ENCODE measurements around the gene DOCK8.

The DOCK8 gene

GRCh38 chr9:426264-426663 is 211.6 kb downstream of the DOCK8 start:
- no peak for DNase-seq

- DNase-seq = no peak
Measured at GRCh38 chr9:426976-427375, 212.3 kb downstream of the DOCK8 start.

GRCh38 chr9:431701-432100 is 217.0 kb downstream of the DOCK8 start:
- no peak for DNase-seq

GRCh38 chr9:436482-436881 is 221.8 kb downstream of the DOCK8 start:
- no peak for DNase-seq

- no peak for DNase-seq
Measured at GRCh38 chr9:437066-437465, 222.4 kb downstream of the DOCK8 start.

- DNase-seq = no peak
Measured at GRCh38 chr9:437574-438001, 222.9 kb downstream of the DOCK8 start.

- DNase-seq = no peak
Measured at GRCh38 chr9:438066-438465, 223.4 kb downstream of the DOCK8 start.

GRCh38 chr9:438961-439768 is 224.5 kb downstream of the DOCK8 start:
- no peak for DNase-seq

- DNase-seq = no peak
Measured at GRCh38 chr9:441126-441525, 226.5 kb downstream of the DOCK8 start.

- no peak for DNase-seq
Measured at GRCh38 chr9:444528-444927, 229.9 kb downstream of the DOCK8 start.

- DNase-seq = no peak
Measured at GRCh38 chr9:445033-445432, 230.4 kb downstream of the DOCK8 start.

- no peak for DNase-seq
Measured at GRCh38 chr9:446074-446699, 231.5 kb downstream of the DOCK8 start.

- peak in 4 of 5 experiments; percentile 17 to 92 (median 38) for DNase-seq
Measured at GRCh38 chr9:447230-448025, 232.8 kb downstream of the DOCK8 start.

- no peak for DNase-seq
Measured at GRCh38 chr9:450057-450456, 235.4 kb downstream of the DOCK8 start.

GRCh38 chr9:450561-450960 is 235.9 kb downstream of the DOCK8 start:
- no peak for DNase-seq

- no peak for DNase-seq
Measured at GRCh38 chr9:453832-454231, 239.2 kb downstream of the DOCK8 start.

GRCh38 chr9:456365-456764 is 241.7 kb downstream of the DOCK8 start:
- DNase-seq = no peak

- DNase-seq = no peak
Measured at GRCh38 chr9:458590-458989, 243.9 kb downstream of the DOCK8 start.

- DNase-seq = peak in 1 of 5 experiments; percentile 59
Measured at GRCh38 chr9:459491-460444, 245.1 kb downstream of the DOCK8 start.

GRCh38 chr9:462121-462520 is 247.5 kb downstream of the DOCK8 start:
- DNase-seq = no peak

GRCh38 chr9:462606-463005 is 247.9 kb downstream of the DOCK8 start:
- DNase-seq = no peak

GRCh38 chr9:463455-464171 is 248.9 kb downstream of the DOCK8 start:
- no peak for DNase-seq
